Measurements from ENCODE around the gene HSD11B1L. TPM values are rescaled to one million over a fixed set of nuclear protein-coding genes. Genes with fewer than 3 reads are reported as not detected.

Gene HSD11B1L
- total RNA-seq, 1 experiment from 2014 or later, result 6.0 TPM

- H3K4me3 ChIP-seq (replicated peaks in 1 of 2; ENCODE audit: low read depth in 1 of 2, low read length in 2 of 2), result no peak overlapping the region
- H3K27me3 ChIP-seq (ENCODE audit: insufficient read depth, low read length), result no peaks in the 10 kb centered on the region
- H3K4me2 ChIP-seq (ENCODE audit: low read length), result no peak overlapping the region
- no TSS peak for BruUV-seq (replicated peaks)
- H3K9ac ChIP-seq (ENCODE audit: low read length), result no peak overlapping the region
- H3K27ac ChIP-seq (ENCODE audit: low read depth, low read length), result no peak overlapping the region
- intact Hi-C loops (cut with micrococcal nuclease), result no loop called here
- ATAC-seq, result no peak
- ChIA-PET CTCF (no interaction called here), RAD21 (ENCODE audit: low non-redundant PET in 1 of 2, low total read pairs in 2 of 2, uncharacterized antibody in 2 of 2, unreplicated experiment in 2 of 2) (no interaction called here), POLR2A (interaction anchor here (1.3 kb wide), 1 partner anchor 10 kb away, joined by 3 read pairs; the partner anchor contains the start of genes SAFB and SAFB2)
- no peak overlapping the region for H2AFZ ChIP-seq (ENCODE audit: low read depth, low read length, poor library complexity, severe bottlenecking)
- H3K9me2 ChIP-seq (ENCODE audit: insufficient read depth), result no peaks in the 10 kb centered on the region
- H3K4me1 ChIP-seq (ENCODE audit: control insufficient read depth in 1 of 2, insufficient read depth in 2 of 2, low read length in 2 of 2), result no peaks in the 10 kb centered on the region
- H3K36me3 ChIP-seq (ENCODE audit: control insufficient read depth in 1 of 2, insufficient read depth in 2 of 2, low read length in 2 of 2), result peaks cover 24 to 30% of the 10 kb centered on the region in 2 experiments
- DNase-seq (ENCODE audit: low read depth, low spot score), result no peak
- peaks cover 64% of the 10 kb centered on the region for H4K20me1 ChIP-seq (ENCODE audit: insufficient read depth)
- TF ChIP-seq SRF (IDR thresholded peaks at IDR 0.05; ENCODE audit: low read depth), result no peak
- no peak for TF ChIP-seq POLR2AphosphoS5 (IDR thresholded peaks at IDR 0.05; ENCODE audit: low read depth, low read length)
- TF ChIP-seq SIN3A (IDR thresholded peaks at IDR 0.05; ENCODE audit: low read depth), result no peak
- TF ChIP-seq POLR2A (IDR thresholded peaks at IDR 0.05; ENCODE audit: borderline replicate concordance, extremely low read depth, insufficient read depth, insufficient read length), result no peak
- TF ChIP-seq TCF7L2 (IDR thresholded peaks at IDR 0.05; ENCODE audit: borderline replicate concordance, extremely low read depth, insufficient read depth, insufficient read length), result no peak
- TF ChIP-seq, protein P1, sequence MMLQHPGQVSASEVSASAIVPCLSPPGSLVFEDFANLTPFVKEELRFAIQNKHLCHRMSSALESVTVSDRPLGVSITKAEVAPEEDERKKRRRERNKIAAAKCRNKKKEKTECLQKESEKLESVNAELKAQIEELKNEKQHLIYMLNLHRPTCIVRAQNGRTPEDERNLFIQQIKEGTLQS (IDR thresholded peaks at IDR 0.05), result no peak
- TF ChIP-seq JUND (IDR thresholded peaks at IDR 0.05), result no peak
- TF ChIP-seq CBX3 (IDR thresholded peaks at IDR 0.05; ENCODE audit: low read depth), result no peak
- no peak for TF ChIP-seq MAX (IDR thresholded peaks at IDR 0.05)
- TF ChIP-seq EZH2 (IDR thresholded peaks at IDR 0.05), result no peak
- TF ChIP-seq ZNF274 (IDR thresholded peaks at IDR 0.05; ENCODE audit: low read depth, low read length), result no peak
- TF ChIP-seq SP1 (IDR thresholded peaks at IDR 0.05; ENCODE audit: low read depth), result no peak
- TF ChIP-seq ELF1 (IDR thresholded peaks at IDR 0.05; ENCODE audit: borderline replicate concordance, low read depth), result no peak
- no peak for TF ChIP-seq YY1 (IDR thresholded peaks at IDR 0.05; ENCODE audit: extremely low read depth, insufficient replicate concordance, low read depth, low read length)
- TF ChIP-seq CTCF (IDR thresholded peaks at IDR 0.05 in 2 of 3, conservative IDR thresholded peaks at IDR 0.05 in 1 of 3; ENCODE audit: borderline replicate concordance in 1 of 3, insufficient read depth in 1 of 3, low read depth in 2 of 3, low read length in 2 of 3), result no peak
- no peak for TF ChIP-seq ZBTB33 (IDR thresholded peaks at IDR 0.05; ENCODE audit: extremely low read depth, insufficient replicate concordance, low read length)
- no peaks in the 10 kb centered on the region for H3K9me3 ChIP-seq (ENCODE audit: control insufficient read depth in 1 of 2, insufficient read depth in 1 of 2, low read depth in 1 of 2, low read length in 2 of 2)
- peaks cover 100% of the 10 kb centered on the region for H3K79me2 ChIP-seq (ENCODE audit: insufficient read depth, low read length)
These were observed 48.2 kb upstream of the HSD11B1L start for GRCh38 chr19:5632657-5633056.
